Vagina (tissue), 2 donors: ENCODE data around the gene FAM118B.

Experiments used
- CTCF ChIP-seq, 3 experiments: fragments of 450-650 bp in 2 of 3; fragments of 200-600 bp in 1 of 3; sonication (generic) in 1 of 3; IDR thresholded peaks; one replicate each; pipeline ENCODE4 v1.5.1; 2017 to 2019; ENCODE audit warnings: antibody characterized with exemption in 3 of 3, mild to moderate bottlenecking in 2 of 3, moderate library complexity in 2 of 3
- POLR2A ChIP-seq, 2 donors: fragments of 450-650 bp; IDR thresholded peaks; one replicate each; pipeline ENCODE4 v1.6.1; 2017; ENCODE audit warnings: antibody characterized with exemption in 2 of 2, mild to moderate bottlenecking in 2 of 2, moderate library complexity in 2 of 2

- TF ChIP-seq CTCF (IDR thresholded peaks at IDR 0.05), result no peak
- TF ChIP-seq POLR2A (IDR thresholded peaks at IDR 0.05), result peak in 1 of 2 donors; percentile 70
Measured at GRCh38 chr11:126268708-126269579, 57.4 kb downstream of the FAM118B start, which contains the start of the genes FOXRED1 and SRPRA.
